Smooth muscle cell (in vitro differentiated cells): ENCODE data around the gene CDC42EP5. TPM values are rescaled to one million over a fixed set of nuclear protein-coding genes. Genes with fewer than 3 reads are reported as not detected.
"Not testable (repeated sequence)": the region's sequence is repeated elsewhere in the genome, so short reads cannot be mapped to it uniquely, and the experiment has no call there.

Experiments used
- DNase-seq: peaks from one replicate; lab custom pipeline; 2025; ENCODE audit not compliant: unreplicated experiment; lab: John Stamatoyannopoulos, UW
- H2AFZ ChIP-seq: fragments of 200-600 bp; sonication (generic); 2 replicates; pipeline ENCODE4 v1.6.0; 2016; ENCODE audit warnings: antibody characterized with exemption, low read depth, mild to moderate bottlenecking
- H3F3A ChIP-seq: fragments of 200-600 bp; sonication (generic); 2 replicates; pipeline ENCODE4 v1.6.0; 2017; ENCODE audit warnings: antibody characterized with exemption, low read depth
- H3K27ac ChIP-seq: fragments of 200-600 bp; sonication (generic); 2 replicates; pipeline ENCODE4 v1.5.1; 2016; ENCODE audit warnings: low read depth, mild to moderate bottlenecking
- H3K27me3 ChIP-seq: fragments of 200-600 bp; sonication (generic); 2 replicates; pipeline ENCODE4 v1.6.1; 2016; ENCODE audit warnings: low read depth, mild to moderate bottlenecking
- H3K36me3 ChIP-seq: fragments of 200-600 bp; sonication (generic); 2 replicates; pipeline ENCODE4 v1.5.1; 2016; ENCODE audit warnings: low read depth
- H3K4me1 ChIP-seq: fragments of 200-600 bp; sonication (generic); 2 replicates; pipeline ENCODE4 v1.5.1; 2016; ENCODE audit warnings: low read depth
- H3K4me2 ChIP-seq: fragments of 200-600 bp; sonication (generic); 2 replicates; pipeline ENCODE4 v1.6.0; 2016; ENCODE audit warnings: mild to moderate bottlenecking
- H3K4me3 ChIP-seq: fragments of 200-600 bp; sonication (generic); 2 replicates; pipeline ENCODE4 v1.5.1; 2016; ENCODE audit warnings: mild to moderate bottlenecking
- H3K79me2 ChIP-seq: fragments of 200-600 bp; sonication (generic); 2 replicates; pipeline ENCODE4 v1.6.0; 2016; ENCODE audit warnings: low read depth, mild to moderate bottlenecking
- H3K9ac ChIP-seq: fragments of 200-600 bp; sonication (generic); 2 replicates; pipeline ENCODE4 v1.6.0; 2016; ENCODE audit warnings: low read depth
- H3K9me3 ChIP-seq: fragments of 200-600 bp; sonication (generic); replicated peaks from 2 replicates; pipeline ENCODE4 v1.5.1; 2016; ENCODE audit warnings: low read depth
- H4K20me1 ChIP-seq: fragments of 200-600 bp; sonication (generic); 2 replicates; pipeline ENCODE4 v1.6.0; 2016; ENCODE audit warnings: low read depth
- WGBS: methylation state at CpG from one replicate; pipeline ENCODE4 v1.1.7; 2016; ENCODE audit warnings: low lambda C conversion rate; 5-methylcytosine and 5-hydroxymethylcytosine counted together
- polyA plus RNA-seq: library from polyadenylated mRNA; unstranded; fragments of >200 nt; fragmentation: Nextera tagmentation; extraction: Ambion mirVana; gene quantifications from 2 replicates; pipeline ENCODE4 v1.2.1, GENCODE V29; 2016
- total RNA-seq: library from RNA; depleted of rRNA; stranded (reverse); fragments of >200 nt; gene quantifications from 2 replicates; pipeline ENCODE4 v1.2.3, GENCODE V29; 2014
- TF ChIP-seq, protein P1 (sequence below): fragments of 200-600 bp; sonication (generic); IDR thresholded peaks from 2 replicates; pipeline ENCODE4 v1.5.1; 2017; ENCODE audit warnings: borderline replicate concordance, mild to moderate bottlenecking, antibody characterized with exemption; ENCODE audit not compliant: insufficient read depth, poor library complexity, severe bottlenecking

Gene CDC42EP5
- total and polyA plus RNA-seq, 2 experiments from 2014 or later, result 33.6 to 99.8 TPM

DNA sequence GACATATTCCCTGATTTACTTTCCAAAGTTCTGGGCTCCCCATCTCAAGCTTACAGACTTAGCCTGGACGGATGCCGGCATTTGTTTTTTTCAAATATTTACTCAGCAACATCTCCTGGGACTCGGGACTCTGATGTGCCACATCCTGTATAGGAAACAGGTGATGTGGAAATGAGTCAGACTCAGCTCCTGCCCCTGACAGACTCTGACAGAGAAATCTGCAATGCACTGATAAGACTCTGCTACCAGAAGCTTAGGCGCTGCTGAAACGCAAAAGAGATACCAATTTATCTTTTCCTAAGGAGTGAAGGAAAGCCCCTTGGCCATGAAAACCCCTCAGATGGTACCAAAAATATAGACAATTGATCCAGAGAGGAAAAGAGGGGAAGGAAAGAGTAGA lies 45.7 kb upstream of the CDC42EP5 start:
- Histone ChIP-seq H3F3A (no peaks in the 10 kb centered on the region), H4K20me1 (no peaks in the 10 kb centered on the region), H3K27me3 (no peaks in the 10 kb centered on the region), H3K36me3 (no peaks in the 10 kb centered on the region), H3K9me3 (no peaks in the 10 kb centered on the region), H3K27ac (no peak overlapping the region), H3K4me2 (no peak overlapping the region), H3K79me2 (no peaks in the 10 kb centered on the region), H3K4me1 (no peaks in the 10 kb centered on the region), H3K4me3 (no peak overlapping the region), H2AFZ (no peak overlapping the region), H3K9ac (no peak overlapping the region)
- 88% methylated on average over 5 of the region's 5 CpGs for WGBS
- no peak for DNase-seq
- TF ChIP-seq, protein P1, sequence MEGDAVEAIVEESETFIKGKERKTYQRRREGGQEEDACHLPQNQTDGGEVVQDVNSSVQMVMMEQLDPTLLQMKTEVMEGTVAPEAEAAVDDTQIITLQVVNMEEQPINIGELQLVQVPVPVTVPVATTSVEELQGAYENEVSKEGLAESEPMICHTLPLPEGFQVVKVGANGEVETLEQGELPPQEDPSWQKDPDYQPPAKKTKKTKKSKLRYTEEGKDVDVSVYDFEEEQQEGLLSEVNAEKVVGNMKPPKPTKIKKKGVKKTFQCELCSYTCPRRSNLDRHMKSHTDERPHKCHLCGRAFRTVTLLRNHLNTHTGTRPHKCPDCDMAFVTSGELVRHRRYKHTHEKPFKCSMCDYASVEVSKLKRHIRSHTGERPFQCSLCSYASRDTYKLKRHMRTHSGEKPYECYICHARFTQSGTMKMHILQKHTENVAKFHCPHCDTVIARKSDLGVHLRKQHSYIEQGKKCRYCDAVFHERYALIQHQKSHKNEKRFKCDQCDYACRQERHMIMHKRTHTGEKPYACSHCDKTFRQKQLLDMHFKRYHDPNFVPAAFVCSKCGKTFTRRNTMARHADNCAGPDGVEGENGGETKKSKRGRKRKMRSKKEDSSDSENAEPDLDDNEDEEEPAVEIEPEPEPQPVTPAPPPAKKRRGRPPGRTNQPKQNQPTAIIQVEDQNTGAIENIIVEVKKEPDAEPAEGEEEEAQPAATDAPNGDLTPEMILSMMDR, result no peak

DNA sequence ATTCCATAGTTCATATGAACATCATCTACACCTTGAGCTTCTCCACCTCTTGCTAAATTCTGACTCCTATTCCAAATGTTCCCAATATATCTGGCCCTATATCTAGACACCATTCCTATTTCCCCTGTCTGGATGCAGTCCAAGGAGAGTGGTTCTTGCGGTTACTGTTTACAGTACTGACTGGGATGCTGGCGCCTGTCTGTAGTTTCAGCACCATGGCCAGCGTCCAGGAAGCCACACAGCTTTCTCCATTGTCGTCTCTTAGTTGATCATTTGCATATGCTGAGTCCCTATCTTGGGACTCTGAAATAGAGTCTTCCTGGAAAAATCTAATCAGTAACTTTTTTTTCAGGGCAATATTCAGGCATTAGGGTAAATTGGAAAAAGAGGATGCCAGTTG lies 44.4 kb upstream of the CDC42EP5 start:
- no peaks in the 10 kb centered on the region for H3K36me3 ChIP-seq
- no peak overlapping the region for H3K4me2 ChIP-seq
- no peaks in the 10 kb centered on the region for H3K27me3 ChIP-seq
- H4K20me1 ChIP-seq, result no peaks in the 10 kb centered on the region
- TF ChIP-seq, protein P1, result no peak
- H3K9ac ChIP-seq, result no peak overlapping the region
- H3K27ac ChIP-seq, result no peak overlapping the region
- H3K79me2 ChIP-seq, result no peaks in the 10 kb centered on the region
- H3K4me1 ChIP-seq, result no peaks in the 10 kb centered on the region
- no peaks in the 10 kb centered on the region for H3F3A ChIP-seq
- H2AFZ ChIP-seq, result no peak overlapping the region
- DNase-seq, result no peak
- 27% methylated on average over 4 of the region's 4 CpGs for WGBS
- H3K9me3 ChIP-seq, result no peaks in the 10 kb centered on the region
- no peak overlapping the region for H3K4me3 ChIP-seq

DNA sequence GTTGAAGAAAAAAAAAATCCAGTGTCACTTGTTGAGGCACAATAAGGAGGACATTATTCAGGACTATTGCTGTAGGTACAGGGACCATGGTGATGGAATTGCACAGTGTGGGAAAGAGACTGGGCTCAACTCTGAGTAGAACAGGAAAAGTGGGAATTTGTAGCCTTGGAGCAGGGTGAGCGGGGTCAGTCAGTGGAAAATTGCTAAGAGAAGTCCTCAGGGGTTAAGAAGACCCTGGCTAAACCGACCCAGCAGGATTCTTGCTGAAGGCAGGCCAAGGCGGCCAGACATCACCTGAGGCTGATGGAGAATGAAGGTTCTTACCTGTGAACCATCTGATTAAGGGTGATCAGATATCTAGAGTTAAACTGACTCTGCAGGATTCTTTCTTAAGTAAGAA lies 42.1 kb upstream of the CDC42EP5 start:
- 36% methylated on average over 3 of the region's 3 CpGs for WGBS
- Histone ChIP-seq H4K20me1 (no peaks in the 10 kb centered on the region), H3F3A (no peaks in the 10 kb centered on the region), H3K4me3 (no peak overlapping the region), H3K79me2 (no peaks in the 10 kb centered on the region), H3K4me1 (no peaks in the 10 kb centered on the region), H3K9me3 (peaks cover 4% of the 10 kb centered on the region), H3K9ac (no peak overlapping the region), H3K36me3 (no peaks in the 10 kb centered on the region), H3K27me3 (no peaks in the 10 kb centered on the region), H2AFZ (no peak overlapping the region), H3K4me2 (no peak overlapping the region), H3K27ac (no peak overlapping the region)
- TF ChIP-seq, protein P1, result no peak
- no peak for DNase-seq

DNA sequence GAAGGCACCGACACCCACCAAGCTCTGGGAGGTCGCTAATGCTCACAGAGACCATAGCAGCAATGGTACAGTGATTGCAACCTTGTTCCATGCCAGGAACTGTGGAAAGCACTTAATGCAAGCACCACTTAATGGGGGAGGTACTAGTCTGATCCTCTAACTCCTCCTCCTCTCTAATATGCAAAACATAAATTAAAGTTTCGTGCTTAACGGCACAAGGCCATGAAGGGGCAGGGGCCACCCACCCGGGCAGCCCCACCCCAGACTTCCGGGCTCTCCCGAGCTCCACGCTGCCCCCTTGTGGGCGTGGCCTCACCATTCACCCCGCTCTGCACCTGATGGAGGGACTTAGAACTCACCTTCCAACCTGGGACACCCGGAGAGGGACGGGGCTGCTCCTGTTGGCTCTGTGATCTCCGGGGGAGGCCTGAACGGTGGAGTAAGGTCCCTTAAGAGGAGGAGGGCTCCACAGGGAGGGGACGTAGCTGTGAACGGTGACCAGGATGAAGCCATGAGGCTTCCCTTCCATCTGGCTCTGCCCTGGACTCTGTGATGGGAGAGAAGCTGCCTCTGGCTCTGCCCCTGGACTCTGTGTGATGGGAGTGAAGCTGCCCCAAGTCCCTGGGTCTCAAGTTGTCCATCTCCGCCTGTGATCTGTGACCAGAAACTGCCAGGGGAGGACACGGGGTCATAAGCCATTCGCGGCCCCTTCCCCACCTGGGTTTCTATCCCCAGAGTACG lies 36.3 kb upstream of the CDC42EP5 start:
- H3F3A ChIP-seq, H3K4me3 ChIP-seq, H3K27me3 ChIP-seq, H3K9me3 ChIP-seq, H3K27ac ChIP-seq, H3K9ac ChIP-seq, DNase-seq, H3K4me1 ChIP-seq, H2AFZ ChIP-seq, H3K36me3 ChIP-seq, H3K4me2 ChIP-seq, H4K20me1 ChIP-seq, H3K79me2 ChIP-seq: not testable (repeated sequence)
- 61% methylated on average over 16 of the region's 21 CpGs for WGBS

DNA sequence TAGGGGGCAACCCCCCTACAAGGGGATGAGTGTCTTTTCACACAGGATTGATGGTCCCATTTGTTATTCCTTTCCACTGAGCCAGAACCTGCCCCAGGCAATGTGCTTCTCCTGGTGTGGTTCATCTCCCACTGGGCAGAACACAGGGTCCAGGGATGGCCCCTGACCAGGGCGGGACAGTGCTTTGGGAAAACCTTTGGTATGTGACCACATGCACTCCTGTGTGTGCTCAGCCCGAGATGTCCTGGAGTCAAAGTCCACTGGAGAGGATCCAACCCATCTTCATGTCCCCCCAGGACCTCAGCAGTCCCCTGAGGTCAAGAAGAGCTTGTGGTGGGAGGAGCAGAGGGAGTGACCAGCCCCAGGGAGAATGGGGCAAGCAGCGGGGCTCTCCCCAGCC lies 35.4 kb upstream of the CDC42EP5 start:
- DNase-seq, H3K79me2 ChIP-seq, H3K9me3 ChIP-seq, H3F3A ChIP-seq, H2AFZ ChIP-seq, H3K4me1 ChIP-seq, H3K27me3 ChIP-seq, H3K4me2 ChIP-seq, H3K4me3 ChIP-seq, H3K27ac ChIP-seq, H4K20me1 ChIP-seq, H3K36me3 ChIP-seq, H3K9ac ChIP-seq: not testable (repeated sequence)
- 65% methylated on average over 2 of the region's 3 CpGs for WGBS
